ENCODE measurements around the gene TBC1D14.
"Not testable (repeated sequence)": the region's sequence is repeated elsewhere in the genome, so short reads cannot be mapped to it uniquely, and the experiment has no call there.

Gene TBC1D14

DNA sequence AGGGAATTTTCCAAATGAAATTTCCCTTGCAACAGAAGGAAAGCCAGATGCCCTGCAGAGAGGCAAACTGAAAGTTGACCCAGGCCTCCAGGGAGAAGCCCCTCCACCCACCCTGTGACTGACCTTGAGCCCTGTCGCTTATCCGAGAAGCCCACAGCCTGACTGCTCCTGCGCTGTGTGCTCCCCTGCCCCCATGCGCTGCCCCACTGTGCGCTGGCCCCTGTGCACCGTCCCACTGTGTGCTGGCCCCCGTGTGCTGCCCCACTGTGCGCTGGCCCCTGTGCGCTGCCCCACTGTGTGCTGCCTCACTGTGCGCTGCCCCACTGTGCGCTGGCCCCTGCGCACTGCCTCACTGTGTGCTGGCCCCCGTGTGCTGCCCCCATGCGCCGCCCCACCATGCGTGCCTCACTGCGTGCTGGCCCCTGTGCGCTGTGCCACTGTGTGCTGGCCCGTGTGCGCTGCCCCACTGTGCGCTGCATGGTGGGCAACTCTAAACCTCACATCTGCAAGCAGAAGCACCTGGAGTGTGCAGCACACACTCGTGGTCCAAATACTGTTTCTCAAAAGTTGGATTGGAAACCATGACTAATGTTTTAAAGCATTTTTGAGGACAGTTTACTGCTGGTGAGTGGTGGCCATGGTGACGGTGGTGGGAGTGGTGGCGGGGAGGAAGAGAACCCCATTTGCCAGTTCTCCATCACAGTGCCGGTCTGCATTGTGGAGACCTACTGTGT, 166.5 kb downstream of the TBC1D14 start:
- H3K9ac ChIP-seq (ENCODE audit: low read length), result no peak overlapping the region

DNA sequence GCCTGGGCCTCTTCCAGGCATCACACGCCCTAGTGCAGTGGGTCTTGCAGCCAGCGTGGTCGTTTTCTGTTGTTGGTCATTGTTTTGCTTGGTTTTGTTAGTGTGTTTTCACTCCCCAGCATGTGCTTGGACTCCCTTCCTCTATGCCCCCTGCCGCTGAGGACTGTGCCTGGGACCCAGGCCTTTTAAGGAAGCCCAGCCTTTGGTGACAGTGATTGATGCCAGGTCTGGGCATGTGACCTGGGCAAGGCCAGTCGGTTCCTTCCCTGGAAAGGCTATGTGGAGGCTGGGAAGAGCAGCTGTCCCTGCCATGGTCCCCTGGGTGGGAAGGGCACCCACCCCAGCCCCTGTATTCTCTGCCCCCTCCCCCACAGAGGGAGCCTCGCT, 167.1 kb downstream of the TBC1D14 start:
- Histone ChIP-seq H3K4me1 (ENCODE audit: insufficient read depth, low read length) (no peaks in the 10 kb centered on the region), H3K9me3 (ENCODE audit: low read length) (no peaks in the 10 kb centered on the region), H3K36me3 (ENCODE audit: insufficient read depth, low read length) (no peaks in the 10 kb centered on the region), H3K4me3 (ENCODE audit: low read depth in 1 of 2, low read length in 2 of 2) (no peak overlapping the region), H3K27ac (ENCODE audit: low read depth, low read length) (no peak overlapping the region), H3K27me3 (ENCODE audit: control insufficient read depth in 1 of 2, insufficient read depth in 2 of 2, low read length in 2 of 2) (peaks cover 0 to under 1% of the 10 kb centered on the region in 2 donors), H3K9ac (ENCODE audit: low read length) (no peak overlapping the region)

More for the DNA sequence above, 166.5 kb downstream of the TBC1D14 start:
- H3K27ac ChIP-seq (ENCODE audit: low read depth, low read length), result no peak overlapping the region
- H3K4me3 ChIP-seq (ENCODE audit: low read depth in 1 of 2, low read length in 2 of 2), result no peak overlapping the region
- H3K27me3 ChIP-seq (ENCODE audit: control insufficient read depth in 1 of 2, insufficient read depth in 2 of 2, low read length in 2 of 2), result no peaks in the 10 kb centered on the region
- no peaks in the 10 kb centered on the region for H3K36me3 ChIP-seq (ENCODE audit: insufficient read depth, low read length)
- H3K4me1 ChIP-seq (ENCODE audit: insufficient read depth, low read length), result no peaks in the 10 kb centered on the region
- no peaks in the 10 kb centered on the region for H3K9me3 ChIP-seq (ENCODE audit: low read length)

DNA sequence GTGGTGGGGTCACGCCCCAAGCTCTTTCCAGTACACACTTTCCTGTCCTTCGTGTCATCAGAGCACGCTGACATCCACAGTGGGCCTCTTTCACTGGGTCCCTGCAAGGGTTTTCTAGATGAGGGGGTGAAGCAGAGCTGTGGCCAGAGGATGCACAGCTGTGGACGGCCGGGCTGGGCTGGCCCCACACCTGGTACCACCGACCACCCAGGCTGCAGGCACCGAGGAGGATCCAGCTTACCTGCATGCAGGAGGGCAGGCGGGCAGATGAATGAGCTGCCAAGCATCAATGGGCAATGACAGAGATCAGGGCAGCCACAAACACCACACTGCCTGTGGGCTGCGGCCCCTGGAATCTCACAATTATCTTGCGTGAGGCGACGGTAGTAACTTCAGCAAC, 167.7 kb downstream of the TBC1D14 start:
- H3K4me3 ChIP-seq (ENCODE audit: low read depth in 1 of 2, low read length in 2 of 2), result no peak overlapping the region
- no peak overlapping the region for H3K27ac ChIP-seq (ENCODE audit: low read depth, low read length)
- no peak overlapping the region for H3K9ac ChIP-seq (ENCODE audit: low read length)
- no peaks in the 10 kb centered on the region for H3K36me3 ChIP-seq (ENCODE audit: insufficient read depth, low read length)
- no peaks in the 10 kb centered on the region for H3K4me1 ChIP-seq (ENCODE audit: insufficient read depth, low read length)
- H3K27me3 ChIP-seq (ENCODE audit: control insufficient read depth in 1 of 2, insufficient read depth in 2 of 2, low read length in 2 of 2), result peaks cover 0 to 4% of the 10 kb centered on the region in 2 donors
- H3K9me3 ChIP-seq (ENCODE audit: low read length), result no peaks in the 10 kb centered on the region

DNA sequence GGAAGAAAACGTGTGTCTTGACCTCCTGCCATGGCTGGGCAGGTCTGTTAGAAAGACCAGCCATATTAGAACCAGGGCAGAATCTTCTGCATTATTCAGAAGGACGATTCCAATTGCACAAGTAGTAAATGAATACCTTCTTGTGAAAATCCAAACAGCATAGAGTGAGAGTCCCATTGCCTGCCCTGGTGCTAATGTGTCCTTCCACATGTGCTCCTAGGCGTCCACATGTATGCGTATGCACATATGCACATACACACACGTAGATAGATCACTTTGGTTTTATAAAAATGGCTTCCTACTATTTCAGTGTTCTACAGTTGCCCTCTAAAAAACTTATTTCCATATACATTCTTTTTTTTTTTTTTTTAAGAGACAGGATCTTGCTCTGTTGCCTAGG, 168.4 kb downstream of the TBC1D14 start:
- Histone ChIP-seq H3K27ac (ENCODE audit: low read depth, low read length) (no peak overlapping the region), H3K27me3 (ENCODE audit: control insufficient read depth in 1 of 2, insufficient read depth in 2 of 2, low read length in 2 of 2) (peaks cover 0 to 4% of the 10 kb centered on the region in 2 donors), H3K9ac (ENCODE audit: low read length) (no peak overlapping the region), H3K36me3 (ENCODE audit: insufficient read depth, low read length) (no peaks in the 10 kb centered on the region), H3K4me3 (ENCODE audit: low read depth in 1 of 2, low read length in 2 of 2) (no peak overlapping the region), H3K9me3 (ENCODE audit: low read length) (no peaks in the 10 kb centered on the region), H3K4me1 (ENCODE audit: insufficient read depth, low read length) (no peaks in the 10 kb centered on the region)

DNA sequence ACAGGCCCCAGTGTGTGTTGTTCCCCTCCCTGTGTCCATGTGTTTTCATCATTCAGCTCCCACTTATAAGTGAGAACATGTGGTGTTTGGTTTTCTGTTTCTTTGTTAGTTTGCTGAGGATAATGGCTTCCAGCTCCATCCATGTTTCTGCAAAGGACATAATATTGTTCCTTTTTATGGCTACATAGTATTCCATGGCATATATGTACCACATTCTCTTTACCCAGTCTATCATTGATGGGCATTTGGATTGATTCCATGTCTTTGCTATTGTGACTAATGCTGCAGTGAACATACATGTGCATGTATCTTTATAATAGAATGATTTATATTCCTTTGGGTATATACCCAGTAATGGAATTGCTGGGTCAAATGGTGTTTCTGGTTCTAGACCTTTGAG, 169.9 kb downstream of the TBC1D14 start:
- H3K36me3 ChIP-seq (ENCODE audit: insufficient read depth, low read length); H3K27me3 ChIP-seq (ENCODE audit: control insufficient read depth in 1 of 2, insufficient read depth in 2 of 2, low read length in 2 of 2); H3K27ac ChIP-seq (ENCODE audit: low read depth, low read length); H3K9ac ChIP-seq (ENCODE audit: low read length); H3K4me3 ChIP-seq (ENCODE audit: low read depth in 1 of 2, low read length in 2 of 2); H3K9me3 ChIP-seq (ENCODE audit: low read length); H3K4me1 ChIP-seq (ENCODE audit: insufficient read depth, low read length): not testable (repeated sequence)

DNA sequence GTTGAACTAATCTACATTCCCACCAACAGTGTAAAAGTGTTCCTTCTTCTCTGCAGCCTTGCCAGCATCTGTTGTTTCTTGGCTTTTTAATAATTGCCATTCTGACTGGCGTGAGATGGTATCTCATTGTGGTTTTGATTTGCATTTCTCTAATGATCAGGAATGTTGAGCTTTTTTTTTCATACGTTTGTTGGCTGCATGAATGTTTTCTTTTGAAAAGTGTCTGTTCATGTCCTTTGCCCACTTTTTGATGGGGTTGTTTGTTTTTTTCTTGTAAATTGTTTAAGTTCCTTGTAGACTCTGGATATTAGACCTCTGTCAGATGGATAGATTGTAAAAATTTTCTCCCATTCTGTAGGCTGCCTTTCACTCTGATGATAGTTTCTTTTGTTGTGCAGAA, 170.3 kb downstream of the TBC1D14 start:
- H3K27me3 ChIP-seq (ENCODE audit: control insufficient read depth in 1 of 2, insufficient read depth in 2 of 2, low read length in 2 of 2); H3K9ac ChIP-seq (ENCODE audit: low read length); H3K36me3 ChIP-seq (ENCODE audit: insufficient read depth, low read length); H3K9me3 ChIP-seq (ENCODE audit: low read length); H3K4me3 ChIP-seq (ENCODE audit: low read depth in 1 of 2, low read length in 2 of 2); H3K4me1 ChIP-seq (ENCODE audit: insufficient read depth, low read length); H3K27ac ChIP-seq (ENCODE audit: low read depth, low read length): not testable (repeated sequence)
